ENCODE measurements around the gene MCTP1. TPM values are rescaled to one million over a fixed set of nuclear protein-coding genes. Genes with fewer than 3 reads are reported as not detected.

The MCTP1 gene
- total RNA-seq, 4 donors from 2014 or later, result 5.4 to 22.1 (median 5.8) TPM

DNA sequence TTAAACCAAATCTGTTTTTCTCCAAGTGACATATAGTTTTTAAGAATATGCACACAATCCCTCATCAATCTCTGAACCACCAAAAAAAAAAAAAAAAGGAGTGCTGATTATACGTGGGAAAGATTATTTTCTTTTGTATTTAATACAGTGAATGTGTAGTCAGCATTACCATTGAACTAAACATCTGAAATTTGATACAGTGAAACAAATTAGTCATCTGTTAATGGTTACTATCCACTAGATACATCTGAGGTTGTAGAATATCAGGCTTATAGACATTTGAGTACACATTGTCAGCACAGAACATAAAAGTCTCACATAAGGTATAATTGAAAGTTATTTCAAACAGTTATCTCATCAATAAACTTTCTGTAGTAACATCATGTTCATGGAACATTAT lies 579.5 kb downstream of the MCTP1 start:
- Histone ChIP-seq H3K36me3 (no peaks in the 10 kb centered on the region), H3K27ac (no peak overlapping the region), H3K9me3 (no peaks in the 10 kb centered on the region), H3K4me3 (no peak overlapping the region), H3K4me1 (no peaks in the 10 kb centered on the region), H3K27me3 (no peaks in the 10 kb centered on the region)
- DNase-seq (no peak), ATAC-seq (no peak)
- in situ Hi-C loops (cut with MboI; ENCODE audit: low sequenced_read_pairs in 4 of 4) (no loop called here), intact Hi-C loops (cut with DNase I; ENCODE audit: low total_unique reads) (no loop called here)
- TF ChIP-seq POLR2A (IDR thresholded peaks at IDR 0.05) (no peak), CTCF (IDR thresholded peaks at IDR 0.05 in 4 of 5, conservative IDR thresholded peaks at IDR 0.05 in 1 of 5) (no peak)

DNA sequence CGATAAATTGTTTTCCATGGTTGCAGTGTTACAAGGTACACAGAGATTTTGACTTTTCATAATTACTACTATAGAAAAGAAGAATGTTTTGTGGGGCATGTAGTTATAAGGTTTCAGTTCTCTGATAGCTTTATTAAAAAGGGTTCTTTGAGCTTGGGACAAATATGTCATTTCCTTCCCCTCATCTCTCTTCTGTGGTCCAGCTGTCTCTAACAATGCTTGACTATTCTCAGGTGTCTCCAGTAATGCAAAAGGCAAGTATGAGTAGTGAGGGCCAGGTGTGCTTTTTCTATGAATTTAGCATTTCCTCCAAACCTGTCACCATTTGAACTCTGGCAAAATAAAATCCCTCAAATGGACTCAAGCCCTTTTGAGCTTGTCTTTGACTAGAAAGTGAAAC lies 582.2 kb downstream of the MCTP1 start:
- H3K27me3 ChIP-seq, result no peaks in the 10 kb centered on the region
- H3K27ac ChIP-seq, result no peak overlapping the region
- in situ Hi-C loops (cut with MboI; ENCODE audit: low sequenced_read_pairs in 4 of 4) (no loop called here), intact Hi-C loops (cut with DNase I; ENCODE audit: low total_unique reads) (no loop called here)
- no peaks in the 10 kb centered on the region for H3K36me3 ChIP-seq
- DNase-seq (no peak), ATAC-seq (no peak)
- TF ChIP-seq CTCF (IDR thresholded peaks at IDR 0.05 in 4 of 5, conservative IDR thresholded peaks at IDR 0.05 in 1 of 5) (no peak), POLR2A (IDR thresholded peaks at IDR 0.05) (no peak)
- H3K4me1 ChIP-seq, result no peaks in the 10 kb centered on the region
- no peak overlapping the region for H3K4me3 ChIP-seq
- H3K9me3 ChIP-seq, result no peaks in the 10 kb centered on the region

- H3K36me3 ChIP-seq, result no peaks in the 10 kb centered on the region
- H3K27ac ChIP-seq, result no peak overlapping the region
- in situ Hi-C loops (cut with MboI; ENCODE audit: low sequenced_read_pairs in 4 of 4) (no loop called here), intact Hi-C loops (cut with DNase I; ENCODE audit: low total_unique reads) (no loop called here)
- no peak for ATAC-seq
- H3K27me3 ChIP-seq, result no peaks in the 10 kb centered on the region
- no peaks in the 10 kb centered on the region for H3K4me1 ChIP-seq
- DNase-seq, result no peak
- H3K9me3 ChIP-seq, result no peaks in the 10 kb centered on the region
- TF ChIP-seq POLR2A (IDR thresholded peaks at IDR 0.05) (no peak), CTCF (IDR thresholded peaks at IDR 0.05 in 4 of 5, conservative IDR thresholded peaks at IDR 0.05 in 1 of 5) (no peak)
- no peak overlapping the region for H3K4me3 ChIP-seq
These were observed 584.3 kb downstream of the MCTP1 start for GRCh38 chr5:94700592-94700991.

- Histone ChIP-seq H3K4me1 (no peaks in the 10 kb centered on the region), H3K9me3 (no peaks in the 10 kb centered on the region), H3K27me3 (no peaks in the 10 kb centered on the region), H3K27ac (no peak overlapping the region), H3K36me3 (no peaks in the 10 kb centered on the region), H3K4me3 (no peak overlapping the region)
- TF ChIP-seq CTCF (IDR thresholded peaks at IDR 0.05 in 4 of 5, conservative IDR thresholded peaks at IDR 0.05 in 1 of 5) (no peak), POLR2A (IDR thresholded peaks at IDR 0.05) (no peak)
- in situ Hi-C loops (cut with MboI; ENCODE audit: low sequenced_read_pairs in 4 of 4), result no loop called here
- intact Hi-C loops (cut with DNase I; ENCODE audit: low total_unique reads), result no loop called here
- ATAC-seq (no peak), DNase-seq (no peak)
These were observed 585.3 kb downstream of the MCTP1 start for GRCh38 chr5:94699562-94699961.

- no peak for ATAC-seq
- DNase-seq, result no peak
- intact Hi-C loops (cut with DNase I; ENCODE audit: low total_unique reads), result no loop called here
- in situ Hi-C loops (cut with MboI; ENCODE audit: low sequenced_read_pairs in 4 of 4), result no loop called here
- Histone ChIP-seq H3K4me3 (no peak overlapping the region), H3K36me3 (no peaks in the 10 kb centered on the region), H3K27ac (no peak overlapping the region), H3K9me3 (no peaks in the 10 kb centered on the region), H3K4me1 (no peaks in the 10 kb centered on the region), H3K27me3 (no peaks in the 10 kb centered on the region)
- TF ChIP-seq POLR2A (IDR thresholded peaks at IDR 0.05) (no peak), CTCF (IDR thresholded peaks at IDR 0.05 in 4 of 5, conservative IDR thresholded peaks at IDR 0.05 in 1 of 5) (no peak)
These were observed 586.7 kb downstream of the MCTP1 start for GRCh38 chr5:94698197-94698596.
